GM12878 (cell line): Measurements from ENCODE around the gene BCL2L13. TPM values are rescaled to one million over a fixed set of nuclear protein-coding genes. Genes with fewer than 3 reads are reported as not detected.

Experiments
- ATAC-seq: fragments of 200-7000 bp; cut with Tn5 transposase; 3 replicates; pipeline ENCODE4 v1.9.1; 2020; ENCODE audit warnings: mild to moderate bottlenecking, moderate library complexity
- BruUV-seq: library from RNA; stranded (reverse); fragments of 400-500 nt; replicated peaks from 2 replicates; lab custom pipeline; 2021; lab: Mats Ljungman, UMichigan
- CTCF ChIA-PET: fragments of 300-600 bp; sonication (Branson Sonifier 250); formaldehyde crosslinking; extraction: SDS; loops from one replicate; lab custom pipeline; 2021; ENCODE audit warnings: inconsistent platforms; lab: Yijun Ruan, JAX
- POLR2A ChIA-PET: fragments of 350-600 bp; formaldehyde crosslinking; extraction: SDS; loops from one replicate; lab custom pipeline; 2021; ENCODE audit warnings: inconsistent platforms; lab: Charles Lee
- RAD21 ChIA-PET: fragments of 300-600 bp; sonication (Branson Sonifier 250); formaldehyde crosslinking; loops from one replicate; lab custom pipeline; 2023; ENCODE audit warnings: antibody characterized with exemption; ENCODE audit not compliant: unreplicated experiment; lab: Charles Lee
- SMC1A ChIA-PET: fragments of 300-600 bp; sonication (Branson Sonifier 250); formaldehyde crosslinking; loops from one replicate; lab custom pipeline; 2023; ENCODE audit not compliant: unreplicated experiment, uncharacterized antibody; lab: Charles Lee
- DNase-seq: peaks from one replicate; pipeline ENCODE4 v3.0.0-alpha.2; 2011; ENCODE audit warnings: low read depth, low spot score
- FAIRE-seq: peaks from 3 replicates; lab custom pipeline; 2011; peaks lifted over from hg19 to GRCh38; lab: Jason Lieb, UNC
- H2AFZ ChIP-seq: 2 replicates; pipeline ENCODE4 v1.6.0; 2011; ENCODE audit warnings: low read depth, low read length, control low read depth; ENCODE audit not compliant: control insufficient read depth
- H3K27ac ChIP-seq: 2 replicates; pipeline ENCODE4 v1.5.1; 2011; ENCODE audit warnings: control low read depth; ENCODE audit not compliant: control insufficient read depth, insufficient read depth
- H3K27me3 ChIP-seq, 2 experiments: replicated peaks in 1 of 2; 2 replicates each; pipeline versions ENCODE4 v1.6.0 to v1.6.1; 2011; ENCODE audit warnings: low read length in 1 of 2; ENCODE audit not compliant: control insufficient read depth in 2 of 2, insufficient read depth in 2 of 2
- H3K36me3 ChIP-seq, 2 experiments: 2 replicates each; pipeline ENCODE4 v1.5.1; 2011; ENCODE audit warnings: low read length in 1 of 2; ENCODE audit not compliant: control insufficient read depth in 2 of 2, insufficient read depth in 2 of 2
- H3K4me1 ChIP-seq: 2 replicates; pipeline ENCODE4 v1.6.1; 2011; ENCODE audit warnings: mild to moderate bottlenecking, low read length, moderate library complexity, mixed read lengths; ENCODE audit not compliant: control insufficient read depth, insufficient read depth
- H3K4me2 ChIP-seq: 2 replicates; pipeline ENCODE4 v1.6.0; 2011; ENCODE audit warnings: control low read depth; ENCODE audit not compliant: control insufficient read depth, insufficient read depth
- H3K4me3 ChIP-seq: fragments of 200-600 bp; sonication (generic); 2 replicates; pipeline ENCODE4 v1.5.1; 2016
- H3K79me2 ChIP-seq: 2 replicates; pipeline ENCODE4 v1.6.0; 2011; ENCODE audit warnings: low read length; ENCODE audit not compliant: control insufficient read depth, insufficient read depth
- H3K9ac ChIP-seq: 2 replicates; pipeline ENCODE4 v1.8.0; 2011; ENCODE audit warnings: low read length, control low read depth, mixed read lengths; ENCODE audit not compliant: control insufficient read depth, insufficient read depth
- H3K9me3 ChIP-seq: replicated peaks from 3 replicates; pipeline ENCODE4 v1.5.1; 2011; ENCODE audit warnings: mild to moderate bottlenecking, low read length; ENCODE audit not compliant: control insufficient read depth, insufficient read depth
- H4K20me1 ChIP-seq: 2 replicates; pipeline ENCODE4 v1.6.0; 2011; ENCODE audit not compliant: control insufficient read depth, insufficient read depth
- ATF2 ChIP-seq: IDR thresholded peaks from 2 replicates; pipeline ENCODE4 v1.6.1; 2012; ENCODE audit warnings: low read length, inconsistent platforms
- BACH1 ChIP-seq: fragments of 450-650 bp; IDR thresholded peaks from 2 replicates; pipeline ENCODE4 v1.6.1; 2017; ENCODE audit warnings: mild to moderate bottlenecking, borderline replicate concordance
- BCL11A ChIP-seq: IDR thresholded peaks from 2 replicates; pipeline ENCODE4 v1.6.1; 2011; ENCODE audit warnings: low read depth, low read length
- CBX3 ChIP-seq: fragments of 200-600 bp; sonication (generic); IDR thresholded peaks from 2 replicates; pipeline ENCODE4 v1.6.1; 2016; ENCODE audit warnings: low read depth, borderline replicate concordance
- LARP7 ChIP-seq: fragments of 450-650 bp; IDR thresholded peaks from 2 replicates; pipeline ENCODE4 v1.6.1; 2017; ENCODE audit warnings: mild to moderate bottlenecking
- WGBS: methylation state at CpG from one replicate; pipeline ENCODE4 v1.1.6; 2016; ENCODE audit warnings: low lambda C conversion rate; ENCODE audit not compliant: insufficient replicate concordance, insufficient coverage; ENCODE audit errors: missing lambda C conversion rate; 5-methylcytosine and 5-hydroxymethylcytosine counted together
- in situ Hi-C: fragments of 300-500 bp; cut with MboI; formaldehyde crosslinking; loops from 9 replicates; pipeline ENCODE4 v1.14.3; 2018; ENCODE audit warnings: mixed read lengths
- intact Hi-C: fragments of 100-400 bp; cut with micrococcal nuclease; formaldehyde crosslinking; loops from one replicate; pipeline ENCODE4 v1.14.2; 2022; ENCODE audit not compliant: unreplicated experiment
- polyA plus RNA-seq, 11 experiments: library from polyadenylated mRNA; depleted of rRNA in 4 of 11; unstranded in 6 of 11; stranded (reverse) in 5 of 11; fragments of >200 nt; fragmentation: Nextera tagmentation in 4 of 11; fragmentation: Illumina TruSeq in 1 of 11; extraction: Ambion mirVana in 4 of 11; extraction: Trizol in 1 of 11; gene quantifications; 1 replicate in 1 of 11; 2 replicates in 10 of 11; pipeline versions ENCODE4 v1.2.1 to v1.2.3, GENCODE V29; 2011 to 2016; ENCODE audit warnings: inconsistent platforms in 2 of 11, missing spikeins in 2 of 11, low read depth in 1 of 11
- total RNA-seq, 4 experiments: library from RNA; depleted of rRNA in 3 of 4; stranded (reverse); fragments of >200 nt in 3 of 4; fragmentation: Illumina TruSeq in 1 of 4; extraction: Trizol in 1 of 4; gene quantifications; 2 replicates each; pipeline versions ENCODE4 v1.2.1 to v1.2.3, GENCODE V29; 2013 to 2021
- TF ChIP-seq, protein P1 (sequence below): fragments of 450-650 bp; IDR thresholded peaks from 2 replicates; pipeline ENCODE4 v1.6.1; 2017; ENCODE audit warnings: mild to moderate bottlenecking

BCL2L13 gene
- total and polyA plus RNA-seq, 10 of the 15 experiments (the other 5 are each of a cell fraction or from before 2014, with no cell fraction given): 18.6 to 30.6 (median 28.2) TPM

GRCh38 chr22:17684245-17684644 is 45.7 kb downstream of the BCL2L13 start (continued):
- TF ChIP-seq ATF2 (no peak), LARP7 (no peak)

- H3K36me3 ChIP-seq: peaks cover 0 to 7% of the 10 kb centered on the region in 2 experiments; a peak in 1 of 4 replicates
- H3K4me1 ChIP-seq: no peaks in the 10 kb centered on the region
- 96% methylated on average over 4 of the region's 4 CpGs for WGBS
- TF ChIP-seq BCL11A (no peak), BACH1 (no peak), CBX3 (no peak)
- TF ChIP-seq, protein P1, sequence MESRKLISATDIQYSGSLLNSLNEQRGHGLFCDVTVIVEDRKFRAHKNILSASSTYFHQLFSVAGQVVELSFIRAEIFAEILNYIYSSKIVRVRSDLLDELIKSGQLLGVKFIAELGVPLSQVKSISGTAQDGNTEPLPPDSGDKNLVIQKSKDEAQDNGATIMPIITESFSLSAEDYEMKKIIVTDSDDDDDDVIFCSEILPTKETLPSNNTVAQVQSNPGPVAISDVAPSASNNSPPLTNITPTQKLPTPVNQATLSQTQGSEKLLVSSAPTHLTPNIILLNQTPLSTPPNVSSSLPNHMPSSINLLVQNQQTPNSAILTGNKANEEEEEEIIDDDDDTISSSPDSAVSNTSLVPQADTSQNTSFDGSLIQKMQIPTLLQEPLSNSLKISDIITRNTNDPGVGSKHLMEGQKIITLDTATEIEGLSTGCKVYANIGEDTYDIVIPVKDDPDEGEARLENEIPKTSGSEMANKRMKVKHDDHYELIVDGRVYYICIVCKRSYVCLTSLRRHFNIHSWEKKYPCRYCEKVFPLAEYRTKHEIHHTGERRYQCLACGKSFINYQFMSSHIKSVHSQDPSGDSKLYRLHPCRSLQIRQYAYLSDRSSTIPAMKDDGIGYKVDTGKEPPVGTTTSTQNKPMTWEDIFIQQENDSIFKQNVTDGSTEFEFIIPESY: no peak
- H3K4me3 ChIP-seq: no peak overlapping the region
- H3K4me2 ChIP-seq: no peak overlapping the region
- ChIA-PET SMC1A (interaction anchor here (1.2 to 1.5 kb wide), 2 partner anchors 21 to 92 kb away, joined by 3 to 4 read pairs; no protein-coding TSS in a partner anchor), POLR2A (no interaction called here), CTCF (interaction anchor here (0.7 to 1.0 kb wide), 2 partner anchors 15 to 24 kb away, joined by 3 to 4 read pairs; no protein-coding TSS in a partner anchor), RAD21 (no interaction called here)
- H4K20me1 ChIP-seq: no peaks in the 10 kb centered on the region
- intact Hi-C loops: no loop called here
- DNase-seq (no peak), ATAC-seq (no peak), FAIRE-seq (peak; percentile 61)
- no peak overlapping the region for H3K9ac ChIP-seq
- no peaks in the 10 kb centered on the region for H3K27me3 ChIP-seq
- no peaks in the 10 kb centered on the region for H3K9me3 ChIP-seq
- in situ Hi-C loops: no loop called here
- no peak overlapping the region for H3K27ac ChIP-seq
- no peaks in the 10 kb centered on the region for H3K79me2 ChIP-seq
- H2AFZ ChIP-seq: no peak overlapping the region
- no TSS peak for BruUV-seq
Measured at GRCh38 chr22:17692841-17693240, 54.3 kb downstream of the BCL2L13 start.
